HG03280 (cell line): ENCODE measurements around the gene DDX24.

Experiments used
- ATAC-seq: cut with Tn5 transposase; IDR thresholded peaks from one replicate; pipeline ENCODE4 v1.9.1; 2021; ENCODE audit warnings: mild to moderate bottlenecking, moderate library complexity; ENCODE audit not compliant: unreplicated experiment

Gene DDX24

DNA sequence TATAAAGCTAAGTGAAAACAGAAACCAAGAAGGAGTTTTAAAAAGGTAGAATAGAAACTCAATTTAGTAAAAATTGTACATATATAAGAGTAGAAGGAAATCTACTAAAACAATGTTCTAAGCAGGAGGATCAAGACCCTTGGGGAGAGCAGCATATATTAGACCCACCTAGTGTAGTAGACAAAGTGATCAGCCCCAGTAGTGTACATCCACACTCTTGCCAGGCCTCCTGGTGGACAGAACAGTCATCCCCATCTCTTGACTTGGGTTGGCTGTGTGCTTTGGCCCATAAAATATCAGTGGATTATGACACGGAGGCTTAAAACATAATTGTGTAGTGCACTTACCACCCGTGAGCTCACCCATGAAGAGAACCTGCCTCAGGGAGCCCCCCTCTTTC is 65.8 kb downstream of the DDX24 start:
- no peak for ATAC-seq

DNA sequence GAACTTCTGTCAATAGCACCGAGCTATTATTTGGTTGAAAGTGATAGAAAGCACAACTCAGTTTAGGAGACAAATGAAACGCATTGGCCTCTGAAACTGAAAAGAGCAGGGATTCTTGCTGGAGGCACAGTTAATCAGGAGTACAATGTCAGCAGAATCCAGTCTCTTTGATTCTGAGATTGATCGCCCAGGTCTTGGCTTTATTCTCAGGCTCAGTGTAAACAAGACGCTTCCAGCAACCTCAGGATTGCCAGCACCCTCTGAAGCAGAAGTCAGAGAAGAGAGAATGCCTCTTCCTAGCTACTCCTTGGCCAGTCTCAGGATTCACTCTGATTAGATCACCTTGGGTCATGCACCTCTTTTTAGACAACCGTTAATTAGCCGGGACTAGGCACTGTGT is 66.6 kb downstream of the DDX24 start:
- no peak for ATAC-seq

DNA sequence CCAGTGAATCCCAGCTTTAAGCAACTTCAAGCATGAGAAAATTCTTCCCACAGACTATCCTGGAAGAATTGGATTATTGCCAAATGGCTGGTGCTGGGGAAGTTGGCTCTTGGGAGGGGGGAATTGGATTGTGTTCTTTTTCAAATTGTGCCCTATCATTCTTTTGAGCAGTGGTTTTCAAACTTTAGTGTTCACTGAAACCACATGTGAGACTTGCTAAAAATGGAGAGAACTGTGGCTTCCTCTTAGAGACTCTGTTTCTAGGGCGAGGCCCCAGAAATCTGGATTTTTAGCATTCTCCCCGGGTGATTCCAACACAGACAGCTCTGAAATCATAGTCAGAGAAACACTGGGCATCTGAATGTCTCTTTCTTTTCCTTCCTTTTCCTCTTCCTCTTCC is 69.2 kb downstream of the DDX24 start:
- no peak for ATAC-seq

DNA sequence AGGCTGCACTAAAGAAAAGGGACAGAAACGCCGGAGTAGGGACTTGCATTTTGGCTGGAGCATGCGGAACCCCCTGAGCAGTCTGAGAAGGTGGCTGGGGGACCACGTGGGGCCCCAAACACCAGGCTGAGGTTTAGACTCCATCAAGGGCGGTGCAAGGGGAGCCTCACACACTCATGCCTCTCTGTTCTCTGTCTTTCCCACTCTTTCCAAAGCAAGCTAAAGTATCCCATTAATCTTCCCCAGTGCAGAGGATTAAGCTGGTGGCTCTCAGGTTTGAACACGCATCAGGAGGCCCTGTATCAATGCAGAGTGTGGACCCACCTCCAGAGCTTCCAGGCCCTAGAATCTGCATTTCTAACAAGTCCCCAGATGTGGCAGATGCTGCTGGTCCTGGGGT is 70.4 kb downstream of the DDX24 start:
- ATAC-seq: no peak

DNA sequence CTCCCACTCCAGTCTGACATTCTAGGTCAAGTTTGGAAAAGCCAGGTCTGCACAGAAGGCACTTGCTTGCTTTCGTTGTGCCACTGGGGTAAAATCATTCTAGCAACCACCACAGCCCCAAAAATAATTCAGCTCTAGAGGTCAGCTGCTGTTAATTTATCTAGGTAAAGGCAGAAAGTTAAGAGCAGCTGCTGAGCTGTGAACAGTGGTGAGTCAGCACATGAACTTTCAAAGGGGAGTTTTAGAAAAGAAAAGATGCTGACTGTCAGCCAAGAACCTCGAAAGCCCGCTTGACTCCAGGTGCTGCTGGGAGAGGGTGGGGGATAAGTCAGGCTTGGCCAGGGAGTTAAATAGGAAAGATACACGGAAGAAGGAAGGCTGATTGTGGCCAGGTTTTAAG is 71.2 kb downstream of the DDX24 start:
- ATAC-seq: peak; percentile 44

DNA sequence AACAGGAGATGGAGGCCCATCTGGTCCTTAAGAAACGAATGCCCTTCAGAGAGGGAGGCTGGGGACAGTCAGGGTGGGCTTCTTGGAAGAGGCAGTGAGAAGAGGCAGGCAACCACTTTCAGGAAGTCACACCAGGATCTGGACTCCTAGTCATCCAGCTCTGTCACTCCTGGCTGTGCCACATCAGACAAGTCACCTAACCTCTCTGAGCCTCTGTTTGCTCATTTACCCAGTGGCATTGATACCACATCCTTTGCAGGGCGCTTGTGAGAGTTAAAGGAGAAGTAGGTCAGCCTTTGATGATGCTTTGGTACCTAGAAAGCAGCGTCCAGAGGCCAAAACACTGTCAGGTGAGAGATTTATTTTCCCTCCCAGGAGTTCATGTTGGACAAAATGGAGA is 72.8 kb downstream of the DDX24 start:
- ATAC-seq: no peak

DNA sequence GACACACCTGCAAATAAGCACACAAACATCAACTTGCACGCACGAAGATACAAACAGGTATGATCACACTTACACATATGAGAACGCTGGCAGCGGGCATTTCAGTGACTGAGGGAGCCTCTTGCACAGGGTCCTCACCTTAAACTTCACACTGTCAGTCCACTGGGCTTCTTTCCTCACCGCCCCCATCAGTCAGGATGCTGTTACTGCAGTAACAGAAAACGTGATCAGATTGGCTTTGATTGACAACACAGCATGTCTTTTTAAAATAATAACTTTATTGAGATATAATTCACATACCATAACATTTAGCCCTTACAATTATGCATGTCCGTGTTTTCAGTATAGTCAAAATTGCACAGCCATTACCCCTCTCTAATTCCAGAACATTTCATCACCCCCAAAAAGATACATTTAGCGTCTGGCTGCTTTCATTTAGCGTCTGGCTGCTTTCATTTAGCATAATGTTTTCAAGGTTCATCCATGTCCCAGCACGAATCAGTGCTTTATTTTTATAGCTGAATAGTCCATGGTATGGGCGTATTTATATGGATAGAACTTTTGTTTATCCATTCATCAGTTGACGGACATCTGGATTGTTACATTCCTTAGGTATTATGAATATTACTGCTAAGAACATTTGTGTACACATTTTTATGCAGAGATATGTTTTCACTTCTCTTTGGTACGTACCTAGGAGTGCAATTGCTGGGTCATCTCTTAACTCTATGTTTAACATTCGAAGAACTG is 75.5 kb downstream of the DDX24 start:
- ATAC-seq: no peak

DNA sequence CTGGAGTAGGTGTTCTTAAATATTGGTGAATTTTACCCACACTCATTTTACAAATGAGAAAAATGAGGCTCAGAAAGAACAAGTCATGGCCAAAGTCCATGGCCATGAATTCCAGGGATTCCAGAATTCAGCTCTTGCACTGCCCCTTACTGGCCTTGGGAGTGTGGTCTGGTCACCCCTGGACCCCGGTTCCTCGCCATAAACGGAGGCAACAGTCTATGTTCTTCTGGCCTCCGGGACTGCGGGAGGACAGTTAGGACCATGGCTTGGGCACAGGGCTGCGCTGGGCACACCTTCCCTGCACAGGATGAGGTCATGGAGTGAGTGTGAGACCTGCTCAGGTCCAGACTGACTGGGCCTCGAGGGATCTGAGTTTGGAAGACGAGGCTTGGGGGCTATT is 77.0 kb downstream of the DDX24 start:
- ATAC-seq: no peak

DNA sequence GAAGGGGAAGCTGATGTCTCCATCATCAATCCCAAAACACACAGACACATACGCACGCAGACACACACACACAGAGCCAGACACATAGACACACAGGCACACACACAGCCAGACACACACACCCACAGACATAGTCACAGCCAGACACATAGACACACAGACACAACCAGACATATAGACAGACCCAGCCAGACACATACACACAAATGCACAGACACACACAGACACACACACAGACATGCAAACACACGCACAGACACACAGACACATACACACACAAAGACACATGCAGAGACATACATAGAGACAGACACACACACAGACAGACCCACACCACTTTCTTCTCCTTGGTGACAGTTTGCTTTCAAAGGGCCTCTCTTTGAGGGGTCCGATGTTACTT is 77.6 kb downstream of the DDX24 start:
- no peak for ATAC-seq

DNA sequence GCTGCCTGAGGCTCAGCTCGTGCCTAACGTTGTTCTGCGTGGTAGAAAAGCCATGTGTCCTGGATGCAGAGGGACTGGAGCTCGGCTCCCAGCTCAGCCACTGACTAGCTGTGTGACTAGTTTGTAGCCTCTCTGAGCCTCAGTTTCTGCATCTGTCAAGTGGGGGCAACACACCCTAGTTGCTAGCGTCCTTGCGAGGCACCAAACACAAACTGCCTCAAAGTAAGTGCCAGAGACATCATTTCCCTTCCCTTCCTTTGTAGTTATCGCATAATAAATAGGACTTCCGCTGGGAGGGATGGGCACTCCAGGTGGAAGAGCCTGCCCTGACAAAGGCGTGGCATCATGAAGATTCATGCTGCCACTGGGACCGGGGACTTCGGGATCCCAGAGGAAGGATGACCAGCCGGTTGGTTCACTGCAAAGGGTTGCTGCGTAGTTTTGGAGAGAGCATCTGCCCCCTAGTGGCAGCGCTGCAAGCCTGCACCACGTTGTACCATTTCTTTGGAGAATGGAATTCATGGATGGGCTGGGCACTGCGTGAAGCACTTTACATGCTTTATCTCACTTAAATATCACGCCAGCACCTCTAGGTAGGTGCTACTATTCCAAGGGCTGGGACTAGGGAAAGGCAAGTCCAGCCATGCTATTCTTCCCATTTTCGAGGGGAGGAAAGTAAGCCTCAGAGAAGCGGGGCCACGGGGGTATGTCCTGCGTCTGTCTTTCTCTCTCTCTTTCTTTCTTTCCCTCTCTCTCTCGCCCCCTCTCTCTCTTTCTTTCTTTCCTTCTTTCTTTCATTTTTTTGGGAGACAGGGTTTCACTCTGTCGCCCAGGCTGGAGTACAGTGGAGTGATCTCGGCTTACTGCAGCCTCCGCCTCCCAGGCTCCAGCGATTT is 79.3 kb downstream of the DDX24 start:
- peak; percentile 56 for ATAC-seq

DNA sequence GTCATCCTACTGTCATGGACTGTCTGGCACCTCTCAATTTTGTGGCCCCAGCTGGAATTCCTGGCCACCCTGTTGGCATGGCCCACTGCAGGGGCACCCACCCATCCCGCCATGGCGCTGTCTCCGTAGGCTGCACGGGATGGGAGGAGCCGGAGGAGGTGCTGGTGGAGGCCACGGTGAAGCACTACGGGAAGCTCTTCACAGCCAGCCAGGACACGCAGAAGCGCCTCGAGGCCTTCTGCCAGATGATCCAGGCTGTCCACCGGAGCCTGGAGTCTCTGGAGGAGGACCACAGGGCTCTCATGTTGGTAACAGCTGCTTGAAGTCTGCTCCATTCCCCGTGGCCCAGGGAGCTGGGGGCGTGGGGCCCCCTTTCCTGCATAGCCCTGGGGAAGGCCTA is 80.0 kb downstream of the DDX24 start:
- no peak for ATAC-seq

DNA sequence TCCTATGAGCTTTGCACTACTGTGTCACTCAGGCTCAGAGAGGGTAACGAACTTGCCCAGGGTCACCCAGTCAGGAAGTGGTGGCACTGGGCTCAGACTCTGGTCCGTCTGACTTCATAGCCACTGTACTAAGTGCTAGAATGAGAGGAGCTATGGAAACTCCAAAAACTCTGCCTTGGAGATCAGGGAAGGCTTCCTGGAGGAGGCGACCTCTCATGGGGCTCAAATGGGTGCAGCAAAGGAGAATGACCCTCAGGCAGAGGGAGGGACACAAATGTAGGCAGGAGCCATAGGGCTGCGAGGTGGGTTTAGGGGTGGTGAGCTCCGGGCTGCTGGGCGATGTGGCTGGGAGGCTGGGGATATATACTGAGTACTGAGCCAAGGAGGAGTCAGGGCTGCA is 80.7 kb downstream of the DDX24 start:
- no peak for ATAC-seq

DNA sequence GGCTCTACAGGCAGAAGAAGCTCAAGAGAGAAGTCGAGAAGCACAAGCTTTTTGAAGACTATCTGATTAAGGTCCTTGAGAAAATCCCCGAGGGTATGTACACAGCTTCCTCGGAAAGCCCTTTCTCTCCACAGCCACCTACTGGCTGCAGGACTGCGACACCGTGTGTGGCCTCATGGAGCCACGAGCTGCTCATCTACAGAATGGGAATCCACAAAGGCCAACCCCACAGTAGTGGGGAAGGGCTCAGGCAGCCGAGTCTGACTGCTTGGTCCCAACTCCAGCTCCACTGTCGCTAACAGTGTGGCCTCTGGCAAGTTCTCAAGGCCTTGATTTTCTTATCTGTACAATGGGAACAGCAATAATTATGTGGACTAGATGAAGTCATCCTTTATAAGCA is 81.4 kb downstream of the DDX24 start:
- no peak for ATAC-seq

DNA sequence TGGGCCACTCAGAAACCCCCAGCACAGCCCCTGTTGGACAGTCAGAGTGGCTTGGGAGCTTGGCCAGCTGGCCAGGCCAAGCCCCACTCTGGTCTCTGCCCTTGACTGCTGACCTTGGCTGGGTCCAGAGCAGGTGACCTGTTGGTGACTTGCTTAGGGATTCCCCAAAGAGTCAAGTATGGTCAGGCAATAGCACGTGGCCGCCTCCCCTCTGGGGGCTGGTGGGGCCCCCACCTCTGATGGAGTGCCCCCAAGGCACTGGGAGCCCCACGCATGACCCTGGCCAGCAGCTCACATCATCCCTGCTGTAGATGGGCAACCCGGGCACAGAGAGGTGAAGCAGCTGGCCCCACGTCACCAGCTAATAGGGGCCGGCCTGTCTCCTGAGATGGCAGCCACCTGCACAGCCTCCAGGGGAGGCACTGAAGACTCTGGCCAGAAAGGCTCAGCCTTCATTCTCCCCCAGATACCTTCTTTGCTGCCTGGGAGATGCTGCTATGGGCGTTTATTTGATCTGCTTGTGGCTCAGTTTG is 82.1 kb downstream of the DDX24 start:
- no peak for ATAC-seq
